CD4-positive, alpha-beta T cell treated with Interleukin-4 for 1 hour (primary cell): ENCODE data around the gene TLCD3A.
"Not testable (repeated sequence)": the region's sequence is repeated elsewhere in the genome, so short reads cannot be mapped to it uniquely, and the experiment has no call there.

Experiments used
- DNase-seq, 2 donors: peaks; one replicate each; pipeline ENCODE4 v3.0.0-alpha.2; 2020 to 2022

TLCD3A gene

GRCh38 chr17:751269-752001, 19.0 kb downstream of the TLCD3A start:
- DNase-seq = peak; percentile 47 to 55

GRCh38 chr17:752002-752619, 19.7 kb downstream of the TLCD3A start, which contains the start of gene GEMIN4:
GEMIN4 (minus strand) TSS chr17:752264; CDS start chr17:752142, 122 bp downstream.
- DNase-seq = peak; percentile 95 to 97

GRCh38 chr17:752620-753219, 20.3 kb downstream of the TLCD3A start:
- DNase-seq = peak in 1 of 2 donors; percentile 30

- no peak for DNase-seq
Measured at GRCh38 chr17:753418-753817, 21.0 kb downstream of the TLCD3A start.

GRCh38 chr17:755319-755961, 23.0 kb downstream of the TLCD3A start:
- DNase-seq = not testable (repeated sequence)

GRCh38 chr17:756010-756567, 23.7 kb downstream of the TLCD3A start:
- not testable (repeated sequence) for DNase-seq

- DNase-seq = no peak
Measured at GRCh38 chr17:759964-760363, 27.6 kb downstream of the TLCD3A start.

GRCh38 chr17:760371-760770, 28.0 kb downstream of the TLCD3A start:
- DNase-seq = no peak

GRCh38 chr17:767076-767475, 34.7 kb downstream of the TLCD3A start:
- no peak for DNase-seq

GRCh38 chr17:773016-773415, 40.6 kb downstream of the TLCD3A start:
- no peak for DNase-seq

- DNase-seq = no peak
Measured at GRCh38 chr17:773467-774312, 41.3 kb downstream of the TLCD3A start.

- no peak for DNase-seq
Measured at GRCh38 chr17:774313-774584, 41.9 kb downstream of the TLCD3A start.

GRCh38 chr17:778096-778495, 45.7 kb downstream of the TLCD3A start:
- DNase-seq = no peak

GRCh38 chr17:781805-782731, 49.7 kb downstream of the TLCD3A start, which contains the start of the genes GLOD4 and MRM3:
GLOD4 (minus strand) TSS chr17:782280; CDS start chr17:782255, 25 bp downstream.
MRM3 (plus strand) TSS chr17:782353; CDS start chr17:782379, 26 bp downstream.
- DNase-seq = peak; percentile 92 to 94

- no peak for DNase-seq
Measured at GRCh38 chr17:784143-784542, 51.7 kb downstream of the TLCD3A start.

GRCh38 chr17:785901-786300, 53.5 kb downstream of the TLCD3A start:
- DNase-seq = not testable (repeated sequence)

- DNase-seq = no peak
Measured at GRCh38 chr17:787641-788221, 55.3 kb downstream of the TLCD3A start.

- DNase-seq = no peak
Measured at GRCh38 chr17:788551-788950, 56.2 kb downstream of the TLCD3A start.

- no peak for DNase-seq
Measured at GRCh38 chr17:789160-789840, 56.9 kb downstream of the TLCD3A start.
